ENCODE measurements around the gene RABGAP1L. TPM values are rescaled to one million over a fixed set of nuclear protein-coding genes. Genes with fewer than 3 reads are reported as not detected.
"Not testable (repeated sequence)": the region's sequence is repeated elsewhere in the genome, so short reads cannot be mapped to it uniquely, and the experiment has no call there.

Gene RABGAP1L
- total and polyA plus RNA-seq, 7 experiments from 2014 or later, result 38.4 to 97.4 (median 55.1) TPM

GRCh38 chr1:174815036-174815435 is 655.7 kb downstream of the RABGAP1L start:
- peaks cover 0 to 18% (median 6%) of the 10 kb centered on the region in 7 donors for H3K4me1 Mint-ChIP-seq
- ChIA-PET CTCF (interaction anchor here (0.6 kb wide), 1 partner anchor 334 kb away, joined by 3 read pairs; no protein-coding TSS in a partner anchor), POLR2A (interaction anchor here (1.1 kb wide), 1 partner anchor 57 kb away, joined by 4 read pairs; no protein-coding TSS in a partner anchor)
- ATAC-seq, result no peak
- no peaks in the 10 kb centered on the region for H3K4me1 ChIP-seq (ENCODE audit: control insufficient read depth in 2 of 2, insufficient read depth in 2 of 2, low read length in 2 of 2)
- peaks cover 0 to 6% (median 0%) of the 10 kb centered on the region in 3 experiments for H3K36me3 ChIP-seq (ENCODE audit: control insufficient read depth in 2 of 3, insufficient read depth in 3 of 3, low read length in 3 of 3)
- H3K36me3 Mint-ChIP-seq, result peaks cover 9 to 48% (median 32%) of the 10 kb centered on the region in 5 donors
- H3K9me3 ChIP-seq (ENCODE audit: control insufficient read depth in 2 of 3, low read length in 3 of 3), result no peaks in the 10 kb centered on the region
- DNase-seq, result no peak
- no peak overlapping the region for H3K4me3 Mint-ChIP-seq
- no peak overlapping the region for H3K4me3 ChIP-seq (ENCODE audit: low read length)
- H3K27me3 Mint-ChIP-seq, result no peaks in the 10 kb centered on the region
- H3K27ac ChIP-seq (ENCODE audit: low read depth, low read length), result no peak overlapping the region
- no peaks in the 10 kb centered on the region for H3K27me3 ChIP-seq (ENCODE audit: control insufficient read depth in 2 of 2, insufficient read depth in 2 of 2, low read length in 2 of 2)
- intact Hi-C loops (cut with micrococcal nuclease), result no loop called here
- no peak overlapping the region for H3K27ac Mint-ChIP-seq
- H3K9me3 Mint-ChIP-seq, result peaks cover 0 to 1% (median 0%) of the 10 kb centered on the region in 11 donors

GRCh38 chr1:174815474-174815908 is 656.2 kb downstream of the RABGAP1L start:
- H3K36me3 Mint-ChIP-seq, result peaks cover 13 to 53% (median 37%) of the 10 kb centered on the region in 5 donors

GRCh38 chr1:174816621-174817020 is 657.3 kb downstream of the RABGAP1L start:
- H3K36me3 ChIP-seq (ENCODE audit: control insufficient read depth in 2 of 3, insufficient read depth in 3 of 3, low read length in 3 of 3); DNase-seq; H3K9me3 ChIP-seq (ENCODE audit: control insufficient read depth in 2 of 3, low read length in 3 of 3); H3K27me3 Mint-ChIP-seq; H3K4me1 ChIP-seq (ENCODE audit: control insufficient read depth in 2 of 2, insufficient read depth in 2 of 2, low read length in 2 of 2); H3K4me3 ChIP-seq (ENCODE audit: low read length); H3K9me3 Mint-ChIP-seq; H3K4me3 Mint-ChIP-seq; H3K27ac Mint-ChIP-seq; ATAC-seq; intact Hi-C loops (cut with micrococcal nuclease); H3K27ac ChIP-seq (ENCODE audit: low read depth, low read length); CTCF ChIA-PET; H3K27me3 ChIP-seq (ENCODE audit: control insufficient read depth in 2 of 2, insufficient read depth in 2 of 2, low read length in 2 of 2): not testable (repeated sequence)
- H3K4me1 Mint-ChIP-seq, result peaks cover 0 to 16% (median 4%) of the 10 kb centered on the region in 7 donors
- POLR2A ChIA-PET, result interaction anchor here (0.5 kb wide), 1 partner anchor 58 kb away, joined by 3 read pairs; no protein-coding TSS in a partner anchor
- peaks cover 13 to 60% (median 38%) of the 10 kb centered on the region in 5 donors for H3K36me3 Mint-ChIP-seq

More at GRCh38 chr1:174815474-174815908, 656.2 kb downstream of the RABGAP1L start:
- H3K4me1 ChIP-seq (ENCODE audit: control insufficient read depth in 2 of 2, insufficient read depth in 2 of 2, low read length in 2 of 2), result no peaks in the 10 kb centered on the region
- Mint-ChIP-seq H3K27ac (no peak overlapping the region), H3K27me3 (no peaks in the 10 kb centered on the region), H3K4me1 (peaks cover 0 to 16% (median 4%) of the 10 kb centered on the region in 7 donors), H3K4me3 (no peak overlapping the region), H3K9me3 (peaks cover 0 to 1% (median 0%) of the 10 kb centered on the region in 11 donors)
- intact Hi-C loops (cut with micrococcal nuclease), result no loop called here
- H3K9me3 ChIP-seq (ENCODE audit: control insufficient read depth in 2 of 3, low read length in 3 of 3), result no peaks in the 10 kb centered on the region
- no peak for DNase-seq
- no peak overlapping the region for H3K27ac ChIP-seq (ENCODE audit: low read depth, low read length)
- H3K36me3 ChIP-seq (ENCODE audit: control insufficient read depth in 2 of 3, insufficient read depth in 3 of 3, low read length in 3 of 3), result peaks cover 0 to 6% (median 0%) of the 10 kb centered on the region in 3 experiments
- H3K27me3 ChIP-seq (ENCODE audit: control insufficient read depth in 2 of 2, insufficient read depth in 2 of 2, low read length in 2 of 2), result no peaks in the 10 kb centered on the region
- no peak for ATAC-seq
- CTCF ChIA-PET, result no interaction called here
- POLR2A ChIA-PET, result interaction anchor here (1.1 kb wide), 1 partner anchor 56 kb away, joined by 4 read pairs; no protein-coding TSS in a partner anchor
- H3K4me3 ChIP-seq (ENCODE audit: low read length), result no peak overlapping the region

GRCh38 chr1:174818014-174818616 is 658.8 kb downstream of the RABGAP1L start:
- no peak overlapping the region for H3K27ac Mint-ChIP-seq
- peaks cover 0 to 16% (median 4%) of the 10 kb centered on the region in 7 donors for H3K4me1 Mint-ChIP-seq
- ChIA-PET CTCF (interaction anchor here (0.8 kb wide), 1 partner anchor 18 kb away, joined by 3 read pairs; no protein-coding TSS in a partner anchor), POLR2A (interaction anchor here (1.4 kb wide), 1 partner anchor 18 kb away, joined by 4 read pairs; no protein-coding TSS in a partner anchor)
- ATAC-seq, result no peak
- peaks cover 13 to 49% (median 29%) of the 10 kb centered on the region in 5 donors for H3K36me3 Mint-ChIP-seq
- Histone ChIP-seq H3K4me3 (ENCODE audit: low read length) (no peak overlapping the region), H3K4me1 (ENCODE audit: control insufficient read depth in 2 of 2, insufficient read depth in 2 of 2, low read length in 2 of 2) (no peaks in the 10 kb centered on the region), H3K36me3 (ENCODE audit: control insufficient read depth in 2 of 3, insufficient read depth in 3 of 3, low read length in 3 of 3) (no peaks in the 10 kb centered on the region), H3K9me3 (ENCODE audit: control insufficient read depth in 2 of 3, low read length in 3 of 3) (no peaks in the 10 kb centered on the region), H3K27ac (ENCODE audit: low read depth, low read length) (no peak overlapping the region), H3K27me3 (ENCODE audit: control insufficient read depth in 2 of 2, insufficient read depth in 2 of 2, low read length in 2 of 2) (no peaks in the 10 kb centered on the region)
- intact Hi-C loops (cut with micrococcal nuclease), result no loop called here
- no peak overlapping the region for H3K4me3 Mint-ChIP-seq
- no peak for DNase-seq
- no peaks in the 10 kb centered on the region for H3K27me3 Mint-ChIP-seq
- H3K9me3 Mint-ChIP-seq, result peaks cover 0 to 1% (median 0%) of the 10 kb centered on the region in 11 donors

- Mint-ChIP-seq H3K9me3 (peaks cover 0 to 1% (median 0%) of the 10 kb centered on the region in 11 donors), H3K36me3 (peaks cover 13 to 42% (median 27%) of the 10 kb centered on the region in 5 donors), H3K27me3 (no peaks in the 10 kb centered on the region), H3K4me1 (peaks cover 0 to 16% (median 4%) of the 10 kb centered on the region in 7 donors), H3K27ac (no peak overlapping the region), H3K4me3 (no peak overlapping the region)
- no peak overlapping the region for H3K4me3 ChIP-seq (ENCODE audit: low read length)
- no peaks in the 10 kb centered on the region for H3K36me3 ChIP-seq (ENCODE audit: control insufficient read depth in 2 of 3, insufficient read depth in 3 of 3, low read length in 3 of 3)
- ATAC-seq (no peak), DNase-seq (no peak)
- ChIA-PET CTCF (interaction anchor here (0.7 to 0.8 kb wide), 2 partner anchors 19 to 172 kb away, joined by 3 to 4 read pairs; no protein-coding TSS in a partner anchor), POLR2A (interaction anchor here (0.6 to 1.4 kb wide), 2 partner anchors 19 to 151 kb away, joined by 3 to 4 read pairs; no protein-coding TSS in a partner anchor)
- no peaks in the 10 kb centered on the region for H3K27me3 ChIP-seq (ENCODE audit: control insufficient read depth in 2 of 2, insufficient read depth in 2 of 2, low read length in 2 of 2)
- H3K27ac ChIP-seq (ENCODE audit: low read depth, low read length), result no peak overlapping the region
- no peaks in the 10 kb centered on the region for H3K4me1 ChIP-seq (ENCODE audit: control insufficient read depth in 2 of 2, insufficient read depth in 2 of 2, low read length in 2 of 2)
- intact Hi-C loops (cut with micrococcal nuclease), result no loop called here
- H3K9me3 ChIP-seq (ENCODE audit: control insufficient read depth in 2 of 3, low read length in 3 of 3), result no peaks in the 10 kb centered on the region
Measured at GRCh38 chr1:174818951-174819350, 659.6 kb downstream of the RABGAP1L start.

- peaks cover 0 to 1% (median 0%) of the 10 kb centered on the region in 11 donors for H3K9me3 Mint-ChIP-seq
Measured at GRCh38 chr1:174819596-174819995, 660.3 kb downstream of the RABGAP1L start.

More at GRCh38 chr1:174819596-174819995, 660.3 kb downstream of the RABGAP1L start:
- DNase-seq (no peak), ATAC-seq (no peak)
- Histone ChIP-seq H3K27ac (ENCODE audit: low read depth, low read length) (no peak overlapping the region), H3K4me1 (ENCODE audit: control insufficient read depth in 2 of 2, insufficient read depth in 2 of 2, low read length in 2 of 2) (no peaks in the 10 kb centered on the region), H3K4me3 (ENCODE audit: low read length) (no peak overlapping the region), H3K36me3 (ENCODE audit: control insufficient read depth in 2 of 3, insufficient read depth in 3 of 3, low read length in 3 of 3) (no peaks in the 10 kb centered on the region), H3K9me3 (ENCODE audit: control insufficient read depth in 2 of 3, low read length in 3 of 3) (no peaks in the 10 kb centered on the region), H3K27me3 (ENCODE audit: control insufficient read depth in 2 of 2, insufficient read depth in 2 of 2, low read length in 2 of 2) (no peaks in the 10 kb centered on the region)
- intact Hi-C loops (cut with micrococcal nuclease), result no loop called here
- H3K27me3 Mint-ChIP-seq, result no peaks in the 10 kb centered on the region
- ChIA-PET POLR2A (no interaction called here), CTCF (no interaction called here)
- H3K4me1 Mint-ChIP-seq, result peaks cover 0 to 16% (median 4%) of the 10 kb centered on the region in 7 donors
- H3K36me3 Mint-ChIP-seq, result peaks cover 13 to 42% (median 27%) of the 10 kb centered on the region in 5 donors
- no peak overlapping the region for H3K4me3 Mint-ChIP-seq
- H3K27ac Mint-ChIP-seq, result no peak overlapping the region

Measured in naive thymus-derived CD4-positive, alpha-beta T cell (primary cell).